K562 (cell line): Measurements from ENCODE around the gene MLH1. TPM values are rescaled to one million over a fixed set of nuclear protein-coding genes. Genes with fewer than 3 reads are reported as not detected.

Experiments
- AFF1 ChIP-seq, 2 experiments: fragments of 450-650 bp; IDR thresholded peaks; 2 replicates each; pipeline ENCODE4 v1.6.1; 2018; ENCODE audit warnings: mild to moderate bottlenecking in 2 of 2, low read depth in 1 of 2; ENCODE audit not compliant: partially characterized antibody in 2 of 2
- CSDE1 ChIP-seq, 2 experiments: fragments of 450-650 bp; IDR thresholded peaks; 2 replicates each; pipeline ENCODE4 v1.6.1; 2016; ENCODE audit warnings: mild to moderate bottlenecking in 1 of 2
- DMBX1 ChIP-seq: fragments of 250-450 bp; sonication (Bioruptor Pico); IDR thresholded peaks from 2 replicates; pipeline ENCODE4 v1.8.0; 2022; ENCODE audit warnings: inconsistent platforms, mild to moderate bottlenecking, moderate library complexity, borderline replicate concordance
- HDAC3 ChIP-seq: fragments of 450-650 bp; IDR thresholded peaks from 2 replicates; pipeline ENCODE4 v1.6.1; 2018; ENCODE audit warnings: borderline replicate concordance, mild to moderate bottlenecking, moderate library complexity; ENCODE audit not compliant: partially characterized antibody
- HDAC6 ChIP-seq: IDR thresholded peaks from 2 replicates; pipeline ENCODE4 v1.6.1; 2012; ENCODE audit warnings: low read depth, mild to moderate bottlenecking, control low read depth, inconsistent platforms, low read length, moderate library complexity
- NELFE ChIP-seq: IDR thresholded peaks from 2 replicates; pipeline ENCODE4 v1.6.1; 2011; ENCODE audit warnings: mild to moderate bottlenecking; ENCODE audit not compliant: insufficient read depth, insufficient read length
- NEUROD1 ChIP-seq: fragments of 150-350 bp; IDR thresholded peaks from 2 replicates; pipeline ENCODE4 v1.6.1; 2014; ENCODE audit warnings: borderline replicate concordance, low read length, low read depth; ENCODE audit not compliant: partially characterized antibody
- PHF8 ChIP-seq: fragments of 200-600 bp; sonication (generic); IDR thresholded peaks from 2 replicates; pipeline ENCODE4 v1.6.1; 2012; ENCODE audit warnings: mixed run types, mild to moderate bottlenecking, inconsistent platforms, low read length, moderate library complexity, borderline replicate concordance
- SIN3A ChIP-seq, 2 experiments: fragments of 150-350 bp in 1 of 2; IDR thresholded peaks; 2 replicates each; pipeline ENCODE4 v1.6.1; 2011 to 2016; ENCODE audit warnings: borderline replicate concordance in 2 of 2, low read depth in 2 of 2, low read length in 2 of 2, mild to moderate bottlenecking in 2 of 2, moderate library complexity in 2 of 2; ENCODE audit not compliant: control insufficient read depth in 1 of 2
- UBTF ChIP-seq, 2 experiments: IDR thresholded peaks; 2 replicates each; pipeline ENCODE4 v1.6.1; 2012; ENCODE audit warnings: improper control_type of control experiment in 2 of 2, low read depth in 2 of 2, low read length in 2 of 2, borderline replicate concordance in 1 of 2
- polyA plus RNA-seq, 8 experiments: library from polyadenylated mRNA; depleted of rRNA in 4 of 8; stranded (reverse) in 5 of 8; unstranded in 3 of 8; fragments of >200 nt; fragmentation: Nextera tagmentation in 2 of 8; fragmentation: Illumina TruSeq in 1 of 8; extraction: Ambion mirVana in 2 of 8; extraction: Trizol in 1 of 8; gene quantifications; 2 replicates each; pipeline versions ENCODE4 v1.2.1 to v1.2.3, GENCODE V29; 2011 to 2014; ENCODE audit warnings: inconsistent platforms in 1 of 8, missing spikeins in 1 of 8
- total RNA-seq, 7 experiments: library from RNA; depleted of rRNA in 6 of 7; stranded (reverse); fragments of >200 nt in 6 of 7; fragmentation: Illumina TruSeq in 2 of 7; extraction: Trizol in 2 of 7; gene quantifications; 2 replicates each; pipeline versions ENCODE4 v1.2.1 to v1.2.3, GENCODE V29; 2011 to 2021; ENCODE audit warnings: low replicate concordance in 1 of 7
- TF ChIP-seq, protein P1 (sequence below): sonication (generic); formaldehyde crosslinking; IDR thresholded peaks from 2 replicates; pipeline ENCODE4 v1.8.0; 2022; ENCODE audit warnings: mild to moderate bottlenecking, missing genetic modification reagents
- TF ChIP-seq, protein P2 (sequence below): sonication (generic); formaldehyde crosslinking; IDR thresholded peaks from 2 replicates; pipeline ENCODE4 v1.8.1; 2023; ENCODE audit warnings: mild to moderate bottlenecking, missing genetic modification reagents, moderate library complexity

MLH1 gene
- total and polyA plus RNA-seq, 9 of the 15 experiments (the other 6 are each of a cell fraction or from before 2014, with no cell fraction given), result 76.4 to 155 (median 117) TPM

- no peak for TF ChIP-seq SIN3A (IDR thresholded peaks at IDR 0.05; ENCODE audit: borderline replicate concordance in 2 of 2, control insufficient read depth in 1 of 2, low read depth in 2 of 2, low read length in 2 of 2)
- TF ChIP-seq, protein P1, sequence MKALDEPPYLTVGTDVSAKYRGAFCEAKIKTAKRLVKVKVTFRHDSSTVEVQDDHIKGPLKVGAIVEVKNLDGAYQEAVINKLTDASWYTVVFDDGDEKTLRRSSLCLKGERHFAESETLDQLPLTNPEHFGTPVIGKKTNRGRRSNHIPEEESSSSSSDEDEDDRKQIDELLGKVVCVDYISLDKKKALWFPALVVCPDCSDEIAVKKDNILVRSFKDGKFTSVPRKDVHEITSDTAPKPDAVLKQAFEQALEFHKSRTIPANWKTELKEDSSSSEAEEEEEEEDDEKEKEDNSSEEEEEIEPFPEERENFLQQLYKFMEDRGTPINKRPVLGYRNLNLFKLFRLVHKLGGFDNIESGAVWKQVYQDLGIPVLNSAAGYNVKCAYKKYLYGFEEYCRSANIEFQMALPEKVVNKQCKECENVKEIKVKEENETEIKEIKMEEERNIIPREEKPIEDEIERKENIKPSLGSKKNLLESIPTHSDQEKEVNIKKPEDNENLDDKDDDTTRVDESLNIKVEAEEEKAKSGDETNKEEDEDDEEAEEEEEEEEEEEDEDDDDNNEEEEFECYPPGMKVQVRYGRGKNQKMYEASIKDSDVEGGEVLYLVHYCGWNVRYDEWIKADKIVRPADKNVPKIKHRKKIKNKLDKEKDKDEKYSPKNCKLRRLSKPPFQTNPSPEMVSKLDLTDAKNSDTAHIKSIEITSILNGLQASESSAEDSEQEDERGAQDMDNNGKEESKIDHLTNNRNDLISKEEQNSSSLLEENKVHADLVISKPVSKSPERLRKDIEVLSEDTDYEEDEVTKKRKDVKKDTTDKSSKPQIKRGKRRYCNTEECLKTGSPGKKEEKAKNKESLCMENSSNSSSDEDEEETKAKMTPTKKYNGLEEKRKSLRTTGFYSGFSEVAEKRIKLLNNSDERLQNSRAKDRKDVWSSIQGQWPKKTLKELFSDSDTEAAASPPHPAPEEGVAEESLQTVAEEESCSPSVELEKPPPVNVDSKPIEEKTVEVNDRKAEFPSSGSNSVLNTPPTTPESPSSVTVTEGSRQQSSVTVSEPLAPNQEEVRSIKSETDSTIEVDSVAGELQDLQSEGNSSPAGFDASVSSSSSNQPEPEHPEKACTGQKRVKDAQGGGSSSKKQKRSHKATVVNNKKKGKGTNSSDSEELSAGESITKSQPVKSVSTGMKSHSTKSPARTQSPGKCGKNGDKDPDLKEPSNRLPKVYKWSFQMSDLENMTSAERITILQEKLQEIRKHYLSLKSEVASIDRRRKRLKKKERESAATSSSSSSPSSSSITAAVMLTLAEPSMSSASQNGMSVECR (CRISPR knock-in tag), result no peak
- TF ChIP-seq HDAC3, result no peak
- TF ChIP-seq PHF8, result no peak
- TF ChIP-seq CSDE1 (IDR thresholded peaks at IDR 0.05), result peak in 1 of 2 experiments; percentile 88; a peak in 1 of 4 replicates
- no peak for TF ChIP-seq NELFE
- TF ChIP-seq, protein P2, sequence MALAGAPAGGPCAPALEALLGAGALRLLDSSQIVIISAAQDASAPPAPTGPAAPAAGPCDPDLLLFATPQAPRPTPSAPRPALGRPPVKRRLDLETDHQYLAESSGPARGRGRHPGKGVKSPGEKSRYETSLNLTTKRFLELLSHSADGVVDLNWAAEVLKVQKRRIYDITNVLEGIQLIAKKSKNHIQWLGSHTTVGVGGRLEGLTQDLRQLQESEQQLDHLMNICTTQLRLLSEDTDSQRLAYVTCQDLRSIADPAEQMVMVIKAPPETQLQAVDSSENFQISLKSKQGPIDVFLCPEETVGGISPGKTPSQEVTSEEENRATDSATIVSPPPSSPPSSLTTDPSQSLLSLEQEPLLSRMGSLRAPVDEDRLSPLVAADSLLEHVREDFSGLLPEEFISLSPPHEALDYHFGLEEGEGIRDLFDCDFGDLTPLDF (CRISPR knock-in tag), result no peak
- TF ChIP-seq DMBX1 (CRISPR knock-in tag), result peak; percentile 58; the same call in 1 of the 2 replicates
- 0 out of 4 replicates have a peak, but pooled peaks of 1 of the 2 experiments have one; percentile 35 for TF ChIP-seq UBTF (IDR thresholded peaks at IDR 0.05; ENCODE audit: borderline replicate concordance in 1 of 2, low read depth in 2 of 2, low read length in 2 of 2)
- TF ChIP-seq HDAC6, result no peak
- no peak for TF ChIP-seq AFF1 (IDR thresholded peaks at IDR 0.05; ENCODE audit: low read depth in 1 of 2, partially characterized antibody in 2 of 2)
- TF ChIP-seq NEUROD1, result peak; percentile 89
These were observed 23.5 kb upstream of the MLH1 start (continued) for GRCh38 chr3:36969540-36970432.
